Sigmoid colon (tissue), 7 donors: ENCODE results near the gene MACROD2. TPM values are rescaled to one million over a fixed set of nuclear protein-coding genes. Genes with fewer than 3 reads are reported as not detected.
A peak's percentile ranks its signal among the peaks of the same experiment; 100 is the strongest.
"Not testable (repeated sequence)": the region's sequence is repeated elsewhere in the genome, so short reads cannot be mapped to it uniquely, and the experiment has no call there.

Experiments used
- DNase-seq: peaks from one replicate; pipeline ENCODE4 v3.0.0-alpha.2; 2019
- H3K27ac ChIP-seq, 4 donors: fragments of 200-600 bp; sonication (generic); one replicate each; pipeline ENCODE4 v1.5.1; 2016 to 2019; ENCODE audit warnings: mild to moderate bottlenecking in 1 of 4
- H3K27me3 ChIP-seq, 3 donors: fragments of 200-600 bp; sonication (generic); one replicate each; pipeline ENCODE4 v1.5.1; 2019; ENCODE audit warnings: mild to moderate bottlenecking in 1 of 3
- H3K36me3 ChIP-seq, 4 donors: fragments of 200-600 bp; sonication (generic); one replicate each; pipeline ENCODE4 v1.5.1; 2016 to 2019
- H3K4me1 ChIP-seq, 4 donors: fragments of 200-600 bp; sonication (generic); one replicate each; pipeline ENCODE4 v1.5.1; 2017 to 2019
- H3K4me3 ChIP-seq, 4 donors: fragments of 200-600 bp; sonication (generic); one replicate each; pipeline ENCODE4 v1.5.1; 2017 to 2019; ENCODE audit warnings: mild to moderate bottlenecking in 2 of 4, moderate library complexity in 1 of 4
- H3K9me3 ChIP-seq, 4 donors: fragments of 200-600 bp in 3 of 4; sonication (generic) in 3 of 4; one replicate each; pipeline versions ENCODE4 v1.5.1 to v1.6.1; 2013 to 2019
- CTCF ChIP-seq, 4 experiments: fragments of 450-650 bp in 3 of 4; fragments of 200-600 bp in 1 of 4; IDR thresholded peaks; one replicate each; pipeline ENCODE4 v1.5.1; 2016 to 2019; ENCODE audit warnings: antibody characterized with exemption in 4 of 4, mild to moderate bottlenecking in 3 of 4, moderate library complexity in 2 of 4
- EP300 ChIP-seq, 4 donors: sonication (generic); formaldehyde crosslinking; IDR thresholded peaks; one replicate each; pipeline ENCODE4 v1.6.1; 2017; ENCODE audit warnings: antibody characterized with exemption in 4 of 4
- POLR2A ChIP-seq, 2 donors: fragments of 450-650 bp; IDR thresholded peaks; one replicate each; pipeline ENCODE4 v1.6.1; 2016; ENCODE audit warnings: antibody characterized with exemption in 2 of 2, mild to moderate bottlenecking in 2 of 2, moderate library complexity in 2 of 2
- POLR2AphosphoS5 ChIP-seq, 4 donors: sonication (generic); formaldehyde crosslinking; IDR thresholded peaks; one replicate each; pipeline ENCODE4 v1.6.1; 2017; ENCODE audit warnings: antibody characterized with exemption in 4 of 4
- WGBS, 2 donors: extraction: QIAGEN DNeasy Blood & Tissue Kit; methylation state at CpG; one replicate each; pipeline ENCODE4 v1.1.7; 2013; 5-methylcytosine and 5-hydroxymethylcytosine counted together
- intact Hi-C: fragments of 100-400 bp; cut with DNase I; formaldehyde crosslinking; loops from one replicate; pipeline ENCODE4 v1.15.1; 2023
- polyA plus RNA-seq, 3 donors: library from polyadenylated mRNA; stranded (reverse); fragments of 200-250 nt; gene quantifications; one replicate each; pipeline ENCODE4 v1.2.3, GENCODE V29; 2013
- total RNA-seq, 4 donors: library from RNA; depleted of rRNA; stranded (reverse); fragments of >200 nt; gene quantifications; one replicate each; pipeline ENCODE4 v1.1.0, GENCODE V29; 2016
- donor health status: healthy with polysubstance abuse.
- donor health status: Bipolar disorder and iron deficiency.
- donor health status: healthy.

Gene MACROD2
- total and polyA plus RNA-seq, 7 donors: 1.2 to 22.4 (median 5.8) TPM

- no peak for DNase-seq
- intact Hi-C loops: no loop called here
- H3K4me3 ChIP-seq: no peak overlapping the region
- peaks cover 0 to 6% (median 0%) of the 10 kb centered on the region in 4 donors for H3K4me1 ChIP-seq
- no peaks in the 10 kb centered on the region for H3K27me3 ChIP-seq
- no peak overlapping the region for H3K27ac ChIP-seq
- H3K9me3 ChIP-seq: no peaks in the 10 kb centered on the region
- H3K36me3 ChIP-seq: no peaks in the 10 kb centered on the region
- TF ChIP-seq POLR2AphosphoS5 (IDR thresholded peaks at IDR 0.05) (no peak), EP300 (IDR thresholded peaks at IDR 0.05) (no peak), CTCF (IDR thresholded peaks at IDR 0.05) (no peak), POLR2A (IDR thresholded peaks at IDR 0.05) (no peak)
- 91 to 93% methylated on average over 1 of the region's 1 CpG for WGBS, 2 donors
Observed at GRCh38 chr20:14030991-14031390, 35.7 kb downstream of the MACROD2 start.

GRCh38 chr20:14033310-14033709 is 38.0 kb downstream of the MACROD2 start:
- TF ChIP-seq POLR2AphosphoS5 (IDR thresholded peaks at IDR 0.05) (no peak), POLR2A (IDR thresholded peaks at IDR 0.05) (no peak), CTCF (IDR thresholded peaks at IDR 0.05) (no peak), EP300 (IDR thresholded peaks at IDR 0.05) (no peak)
- H3K27me3 ChIP-seq: no peaks in the 10 kb centered on the region
- no peak for DNase-seq
- no peak overlapping the region for H3K27ac ChIP-seq
- H3K4me1 ChIP-seq: peaks cover 0 to 6% (median 0%) of the 10 kb centered on the region in 4 donors
- H3K4me3 ChIP-seq: no peak overlapping the region
- no peaks in the 10 kb centered on the region for H3K9me3 ChIP-seq
- H3K36me3 ChIP-seq: no peaks in the 10 kb centered on the region
- intact Hi-C loops: no loop called here
- WGBS, 2 donors: 78 to 83% methylated on average over 1 of the region's 1 CpG

DNA sequence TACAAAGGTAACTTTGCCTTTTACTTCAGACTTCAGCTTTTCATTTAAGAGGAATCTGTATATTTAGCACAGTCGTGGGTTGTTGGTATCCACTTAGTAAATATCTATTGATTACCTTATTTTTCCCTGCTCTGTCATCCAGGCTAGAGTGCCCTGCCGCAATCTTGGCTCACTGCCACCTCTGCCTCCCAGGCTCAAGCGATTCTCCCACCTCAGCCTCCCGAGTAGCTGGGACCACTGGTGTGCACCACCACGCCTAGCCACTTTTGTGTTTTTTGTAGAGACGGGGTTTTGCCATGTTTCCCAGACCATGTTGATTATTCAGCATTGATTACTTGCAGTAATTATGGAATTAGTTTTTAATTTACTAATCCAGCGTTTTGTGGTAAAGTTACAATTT is 41.3 kb downstream of the MACROD2 start:
- Histone ChIP-seq H3K36me3 (no peaks in the 10 kb centered on the region), H3K4me3 (no peak overlapping the region), H3K27ac (no peak overlapping the region), H3K27me3 (no peaks in the 10 kb centered on the region), H3K4me1 (peaks cover 0 to 6% (median 0%) of the 10 kb centered on the region in 4 donors), H3K9me3 (no peaks in the 10 kb centered on the region)
- TF ChIP-seq CTCF (IDR thresholded peaks at IDR 0.05) (no peak), EP300 (IDR thresholded peaks at IDR 0.05) (no peak), POLR2AphosphoS5 (IDR thresholded peaks at IDR 0.05) (no peak), POLR2A (IDR thresholded peaks at IDR 0.05) (no peak)
- intact Hi-C loops: no loop called here
- 92 to 93% methylated on average over 7 of the region's 7 CpGs for WGBS, 2 donors
- no peak for DNase-seq

- WGBS, 2 donors: 96 to 98% methylated on average over 28 of the region's 28 CpGs
Observed at GRCh38 chr20:14044712-14045276, 49.5 kb downstream of the MACROD2 start.

DNA sequence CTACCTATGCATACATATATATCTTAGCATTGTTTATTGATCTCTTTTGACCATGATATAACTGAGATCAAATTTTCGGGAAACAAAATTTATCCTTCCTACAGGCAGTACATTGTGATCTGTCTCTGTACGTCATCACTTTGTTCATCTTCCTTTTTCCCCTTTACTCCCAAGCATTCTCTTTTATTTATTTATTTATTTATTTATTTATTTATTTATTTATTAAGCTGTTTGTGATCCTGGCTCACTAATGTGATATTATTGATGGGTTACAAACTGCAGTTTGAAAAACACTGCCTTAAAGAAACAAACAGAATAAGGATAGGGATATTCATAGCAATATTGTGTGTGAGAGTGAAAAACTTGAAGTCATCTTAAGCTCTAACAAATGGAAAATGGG is 51.2 kb downstream of the MACROD2 start:
- no peak overlapping the region for H3K4me3 ChIP-seq
- TF ChIP-seq POLR2A (IDR thresholded peaks at IDR 0.05) (no peak), CTCF (IDR thresholded peaks at IDR 0.05) (no peak)
- no peaks in the 10 kb centered on the region for H3K9me3 ChIP-seq
- H3K27ac ChIP-seq: no peak overlapping the region
- DNase-seq: no peak
- 90 to 98% methylated on average over 2 of the region's 2 CpGs for WGBS, 2 donors
- H3K36me3 ChIP-seq: no peaks in the 10 kb centered on the region
- no peaks in the 10 kb centered on the region for H3K4me1 ChIP-seq
- intact Hi-C loops: no loop called here
- no peaks in the 10 kb centered on the region for H3K27me3 ChIP-seq

More at GRCh38 chr20:14044712-14045276, 49.5 kb downstream of the MACROD2 start:
- DNase-seq: peak; percentile 64
- intact Hi-C loops, H3K4me1 ChIP-seq, H3K4me3 ChIP-seq, H3K36me3 ChIP-seq, H3K27ac ChIP-seq, H3K9me3 ChIP-seq, H3K27me3 ChIP-seq: not testable (repeated sequence)
